Transverse colon (tissue), 4 donors: ENCODE measurements around the gene STOX1. TPM values are rescaled to one million over a fixed set of nuclear protein-coding genes. Genes with fewer than 3 reads are reported as not detected.
"Not testable (repeated sequence)": the region's sequence is repeated elsewhere in the genome, so short reads cannot be mapped to it uniquely, and the experiment has no call there.

Source experiments
- DNase-seq: peaks from one replicate; pipeline ENCODE4 v3.0.0-alpha.2; 2019
- H3K27ac ChIP-seq, 4 donors: fragments of 200-600 bp; sonication (generic); 2 replicates each; pipeline ENCODE4 v1.5.1; 2016 to 2018; ENCODE audit warnings: inconsistent platforms in 4 of 4
- H3K27me3 ChIP-seq: fragments of 200-600 bp; sonication (generic); 2 replicates; pipeline ENCODE4 v1.5.1; 2017; ENCODE audit warnings: inconsistent platforms
- H3K36me3 ChIP-seq, 4 donors: fragments of 200-600 bp; sonication (generic); 2 replicates each; pipeline ENCODE4 v1.5.1; 2017 to 2019; ENCODE audit warnings: inconsistent platforms in 4 of 4
- H3K4me1 ChIP-seq, 4 donors: fragments of 200-600 bp; sonication (generic); 2 replicates each; pipeline ENCODE4 v1.5.1; 2017 to 2020; ENCODE audit warnings: inconsistent platforms in 4 of 4
- H3K4me3 ChIP-seq, 4 donors: fragments of 200-600 bp; sonication (generic); 1 replicate in 1 of 4; 2 replicates in 3 of 4; pipeline versions ENCODE4 v1.5.1 to v1.6.1; 2017 to 2019; ENCODE audit warnings: inconsistent platforms in 4 of 4
- H3K9me3 ChIP-seq, 2 donors: fragments of 200-600 bp; sonication (generic); 2 replicates each; pipeline ENCODE4 v1.5.1; 2017 to 2019; ENCODE audit warnings: inconsistent platforms in 2 of 2
- CTCF ChIP-seq, 5 experiments: fragments of 200-600 bp in 3 of 5; fragments of 450-650 bp in 2 of 5; sonication (generic) in 3 of 5; IDR thresholded peaks; 1 replicate in 2 of 5; 2 replicates in 3 of 5; pipeline ENCODE4 v1.5.1; 2016 to 2017; ENCODE audit warnings: antibody characterized with exemption in 5 of 5, inconsistent platforms in 3 of 5, mild to moderate bottlenecking in 2 of 5, moderate library complexity in 1 of 5
- EP300 ChIP-seq: sonication (generic); formaldehyde crosslinking; IDR thresholded peaks from one replicate; pipeline ENCODE4 v1.6.1; 2017; ENCODE audit warnings: antibody characterized with exemption, low read depth
- POLR2A ChIP-seq: fragments of 450-650 bp; IDR thresholded peaks from one replicate; pipeline ENCODE4 v1.6.1; 2016; ENCODE audit warnings: antibody characterized with exemption, mild to moderate bottlenecking, moderate library complexity
- POLR2AphosphoS5 ChIP-seq, 3 donors: sonication (generic); formaldehyde crosslinking; IDR thresholded peaks; one replicate each; pipeline ENCODE4 v1.6.1; 2016; ENCODE audit warnings: antibody characterized with exemption in 3 of 3
- WGBS, 2 donors: methylation state at CpG; one replicate each; pipeline ENCODE4 v1.1.5; 2018; ENCODE audit warnings: low coverage in 1 of 2; 5-methylcytosine and 5-hydroxymethylcytosine counted together
- in situ Hi-C, 4 donors: fragments of 200-750 bp; cut with MboI; loops; one replicate each; pipeline versions ENCODE4 v1.15.0 to v1.15.1; 2017; ENCODE audit warnings: low sequenced_read_pairs in 3 of 4, low pct_ligation_motif_present in 1 of 4, low pct_unique_long_range_greater_than_20kb in 1 of 4
- intact Hi-C: fragments of 100-400 bp; cut with DNase I; formaldehyde crosslinking; loops from one replicate; pipeline ENCODE4 v1.15.1; 2023; ENCODE audit warnings: low total_unique reads
- total RNA-seq, 4 donors: library from RNA; depleted of rRNA; stranded (reverse); fragments of >200 nt; gene quantifications; one replicate each; pipeline ENCODE4 v1.1.0, GENCODE V29; 2016

The STOX1 gene
- total RNA-seq, 4 donors from 2014 or later: 0.40 to 2.0 (median 1.4) TPM

- Histone ChIP-seq H3K27me3 (no peaks in the 10 kb centered on the region), H3K4me3 (no peak overlapping the region), H3K4me1 (peaks cover 0 to 4% (median 0%) of the 10 kb centered on the region in 4 donors), H3K27ac (no peak overlapping the region), H3K9me3 (no peaks in the 10 kb centered on the region), H3K36me3 (no peaks in the 10 kb centered on the region)
- 93 to 100% methylated on average over 1 to 4 of the region's 4 CpGs for WGBS, 2 donors
- in situ Hi-C loops: no loop called here
- no peak for TF ChIP-seq POLR2AphosphoS5 (IDR thresholded peaks at IDR 0.05)
- TF ChIP-seq POLR2A: no peak
- no peak for TF ChIP-seq EP300
- TF ChIP-seq CTCF (IDR thresholded peaks at IDR 0.05): no peak
- no peak for DNase-seq
- intact Hi-C loops: no loop called here
These were observed 5.3 kb downstream of the STOX1 start for GRCh38 chr10:68832601-68833000.

GRCh38 chr10:68837626-68838322 lies 10.4 kb downstream of the STOX1 start:
- no peak for DNase-seq
- H3K4me1 ChIP-seq: no peaks in the 10 kb centered on the region
- no peaks in the 10 kb centered on the region for H3K36me3 ChIP-seq
- in situ Hi-C loops (no loop called here), intact Hi-C loops (no loop called here)
- no peak overlapping the region for H3K4me3 ChIP-seq
- H3K27ac ChIP-seq: no peak overlapping the region
- WGBS, 2 donors: 86 to 89% methylated on average over 2 to 8 of the region's 8 CpGs
- TF ChIP-seq EP300 (no peak), POLR2A (no peak), POLR2AphosphoS5 (IDR thresholded peaks at IDR 0.05) (no peak), CTCF (IDR thresholded peaks at IDR 0.05) (no peak)
- H3K27me3 ChIP-seq: no peaks in the 10 kb centered on the region
- H3K9me3 ChIP-seq: no peaks in the 10 kb centered on the region

GRCh38 chr10:68840650-68841049 lies 13.3 kb downstream of the STOX1 start:
- WGBS, 2 donors: 83 to 98% methylated on average over 1 to 9 of the region's 9 CpGs
- in situ Hi-C loops: not testable (repeated sequence)

GRCh38 chr10:68848281-68848680 lies 20.9 kb downstream of the STOX1 start:
- TF ChIP-seq POLR2A (no peak), CTCF (IDR thresholded peaks at IDR 0.05) (no peak), POLR2AphosphoS5 (IDR thresholded peaks at IDR 0.05) (no peak), EP300 (no peak)
- Histone ChIP-seq H3K27me3 (no peaks in the 10 kb centered on the region), H3K9me3 (no peaks in the 10 kb centered on the region), H3K27ac (no peak overlapping the region), H3K36me3 (no peaks in the 10 kb centered on the region), H3K4me3 (no peak overlapping the region), H3K4me1 (no peaks in the 10 kb centered on the region)
- intact Hi-C loops: no loop called here
- DNase-seq: no peak
- 93% methylated on average over 2 of the region's 2 CpGs; no CpG with 5 or more reads in 1 of the 2 donors for WGBS, 2 donors
- in situ Hi-C loops: no loop called here

More at GRCh38 chr10:68840650-68841049, 13.3 kb downstream of the STOX1 start:
- H3K4me1 ChIP-seq, H3K27me3 ChIP-seq, intact Hi-C loops, H3K27ac ChIP-seq, H3K36me3 ChIP-seq, H3K9me3 ChIP-seq, DNase-seq, H3K4me3 ChIP-seq: not testable (repeated sequence)

GRCh38 chr10:68848806-68849205 lies 21.5 kb downstream of the STOX1 start:
- no peaks in the 10 kb centered on the region for H3K4me1 ChIP-seq
- no peak overlapping the region for H3K27ac ChIP-seq
- H3K9me3 ChIP-seq: no peaks in the 10 kb centered on the region
- intact Hi-C loops: no loop called here
- in situ Hi-C loops: no loop called here
- 69 to 100% methylated on average over 1 to 4 of the region's 4 CpGs for WGBS, 2 donors
- no peak for DNase-seq
- H3K36me3 ChIP-seq: no peaks in the 10 kb centered on the region
- no peaks in the 10 kb centered on the region for H3K27me3 ChIP-seq
- no peak overlapping the region for H3K4me3 ChIP-seq
- TF ChIP-seq POLR2A (no peak), CTCF (IDR thresholded peaks at IDR 0.05) (no peak), POLR2AphosphoS5 (IDR thresholded peaks at IDR 0.05) (no peak)
